IPS-NIHi7 (cell line): Measurements from ENCODE around the gene PAK4.
A peak's percentile ranks its signal among the peaks of the same experiment; 100 is the strongest.
"Not testable (repeated sequence)": the region's sequence is repeated elsewhere in the genome, so short reads cannot be mapped to it uniquely, and the experiment has no call there.

ENCODE experiments used
- DNase-seq: peaks from one replicate; pipeline ENCODE4 v3.0.0; 2012; ENCODE audit warnings: mixed read lengths; ENCODE audit errors: extremely low spot score

PAK4 gene

GRCh38 chr19:39130337-39131254 lies 5.0 kb downstream of the PAK4 start:
- no peak for DNase-seq

- no peak for DNase-seq
These were observed 5.7 kb downstream of the PAK4 start for GRCh38 chr19:39131255-39131755.

DNA sequence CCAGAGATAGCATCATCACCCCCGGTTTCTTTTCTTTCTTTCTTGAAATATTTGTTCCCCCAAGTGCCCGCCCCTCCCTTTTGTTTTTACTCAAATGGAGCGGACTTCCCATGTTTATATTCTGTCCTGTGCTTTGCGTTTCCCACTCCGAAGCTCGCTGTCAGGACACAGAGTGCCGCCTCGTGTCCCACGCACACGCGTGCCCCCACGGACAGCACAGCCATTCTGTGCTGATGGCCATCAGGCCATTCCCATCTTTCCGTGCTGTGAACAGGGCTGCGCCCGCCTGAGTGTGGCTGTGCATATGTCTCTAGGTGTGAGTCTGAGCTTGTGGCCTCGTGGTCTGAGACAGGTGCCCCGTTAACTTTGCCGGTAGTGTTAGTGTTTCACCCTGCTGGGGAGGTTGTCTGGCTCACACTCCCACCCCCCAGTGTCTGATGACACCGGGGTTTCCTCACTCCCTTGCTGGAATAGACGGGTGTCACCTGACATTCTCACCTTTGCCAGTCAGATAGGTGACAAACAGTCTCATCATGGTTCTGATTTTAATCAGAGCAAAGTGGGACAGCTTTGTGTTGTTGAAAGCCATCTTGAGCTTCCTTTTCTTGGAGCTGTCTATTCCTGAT lies 6.9 kb downstream of the PAK4 start:
- DNase-seq: no peak

GRCh38 chr19:39133431-39134270 lies 8.1 kb downstream of the PAK4 start:
- DNase-seq: no peak

DNA sequence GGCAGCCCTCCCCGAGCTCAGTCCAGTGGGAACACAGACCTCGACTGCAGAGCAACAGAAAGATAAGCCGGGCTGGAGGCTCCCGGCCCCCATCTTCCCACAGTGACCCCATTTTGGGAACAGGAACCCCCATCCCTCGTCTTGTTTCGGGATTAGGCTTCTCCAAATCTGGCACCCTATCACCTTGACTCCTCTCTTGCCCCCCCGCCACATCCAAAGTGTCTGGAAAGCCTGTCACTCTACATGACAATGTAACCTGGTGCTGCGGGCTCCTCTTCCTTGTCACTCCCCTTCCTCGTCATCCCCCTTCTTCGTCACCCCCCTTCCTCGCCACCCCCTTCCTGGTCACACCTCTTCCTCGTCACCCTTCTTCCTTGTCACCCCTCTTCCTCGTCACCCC lies 10.1 kb downstream of the PAK4 start:
- no peak for DNase-seq

DNA sequence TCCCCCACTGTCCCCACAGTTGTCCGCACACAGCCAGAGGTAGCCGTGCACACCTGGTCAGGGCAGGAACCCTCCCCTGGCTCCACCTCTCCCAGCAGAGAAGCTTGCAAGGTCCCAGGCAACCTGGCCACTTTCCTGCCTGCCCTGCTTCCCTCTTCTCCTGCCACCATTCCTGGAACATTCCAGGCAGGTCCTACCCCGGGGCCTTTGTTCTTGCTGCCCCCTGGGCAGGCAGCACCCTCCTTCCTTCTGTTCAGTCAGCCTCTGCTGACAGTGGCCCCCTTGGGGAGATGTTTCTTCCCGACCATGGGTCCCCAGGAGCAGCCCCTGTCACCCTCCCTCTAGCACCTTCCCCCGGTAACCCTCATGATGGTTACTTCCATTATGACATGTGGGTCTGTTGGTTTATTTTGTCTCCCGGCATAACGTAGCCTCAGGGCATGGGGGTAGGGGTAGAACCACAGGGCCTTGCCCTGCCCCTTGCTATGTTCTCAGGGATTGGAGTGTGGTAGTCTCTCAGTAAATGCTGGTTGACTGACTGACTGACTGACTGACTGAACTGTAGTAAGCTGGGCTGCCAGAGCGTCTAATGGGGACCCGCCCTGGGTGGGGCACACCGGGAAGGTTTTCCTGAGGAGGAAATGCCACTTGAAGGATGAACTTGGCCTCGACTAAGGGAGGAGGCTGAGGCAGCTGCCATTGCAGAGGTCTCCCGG lies 10.8 kb downstream of the PAK4 start:
- no peak for DNase-seq

DNA sequence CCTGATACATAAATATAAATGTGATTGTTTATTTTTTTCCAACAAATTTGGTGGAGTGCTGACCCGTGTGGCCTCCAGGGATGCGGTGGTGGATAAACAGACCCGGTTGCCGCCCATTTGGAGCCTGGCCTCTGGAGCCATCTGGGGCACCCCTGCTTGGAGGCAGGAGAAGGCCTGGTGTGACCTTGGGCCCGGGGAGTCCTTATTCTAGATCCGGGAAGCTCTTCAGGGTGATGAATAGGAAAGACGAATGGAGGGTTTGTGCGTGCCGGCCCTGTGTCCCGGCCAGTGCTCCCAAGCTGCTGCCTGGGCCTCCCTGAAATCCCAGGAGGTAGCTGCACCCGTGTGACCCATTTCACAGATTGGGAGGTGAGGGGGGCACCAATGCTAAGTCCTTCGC lies 11.5 kb downstream of the PAK4 start:
- no peak for DNase-seq

DNA sequence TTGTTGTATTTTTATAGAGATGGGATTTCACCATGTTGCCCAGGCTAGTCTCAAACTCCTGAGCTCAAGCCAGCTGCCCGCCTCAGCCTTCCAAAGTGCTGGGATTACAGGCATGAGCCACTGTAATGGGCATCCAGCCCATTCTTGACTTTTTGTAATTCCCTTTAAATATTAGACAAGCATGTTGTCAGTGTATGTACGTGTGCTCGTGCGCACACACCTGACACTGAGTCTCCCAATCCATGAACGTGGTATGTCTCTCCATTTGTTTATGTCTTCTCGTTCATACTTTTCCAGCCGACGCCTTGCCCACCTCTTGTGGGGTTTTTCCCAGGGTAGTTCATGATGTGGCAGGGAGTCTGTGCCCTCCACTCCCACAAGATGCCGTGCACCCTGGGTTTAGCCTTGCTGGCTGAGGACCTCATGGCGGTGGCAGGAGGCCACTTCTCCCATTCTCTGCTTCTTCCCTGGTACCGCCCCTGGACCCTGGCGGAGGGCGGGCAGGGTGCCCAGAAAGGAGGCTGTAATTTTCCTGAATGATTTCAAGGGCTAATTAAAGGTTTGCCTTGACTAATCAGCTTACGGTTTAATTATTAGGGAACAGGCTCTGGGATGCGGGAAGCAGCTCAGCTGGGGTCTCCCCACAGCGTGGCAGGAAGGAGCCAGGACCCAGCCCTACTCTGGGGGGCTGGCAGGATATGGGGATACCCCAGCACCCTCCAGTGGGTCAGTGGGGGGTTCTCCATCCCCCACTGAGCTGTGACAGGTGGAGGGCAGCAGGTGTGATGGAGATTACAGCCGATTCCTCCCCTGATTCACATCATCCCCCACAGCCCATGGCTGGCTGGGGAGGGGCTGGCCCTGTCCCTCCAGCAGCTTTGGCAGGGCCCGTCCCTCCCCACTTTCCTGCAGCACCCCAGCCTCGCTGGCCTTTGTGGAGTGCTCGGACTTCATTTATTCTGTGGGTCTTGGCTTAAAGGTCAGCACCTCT lies 12.9 kb downstream of the PAK4 start:
- DNase-seq: no peak

DNA sequence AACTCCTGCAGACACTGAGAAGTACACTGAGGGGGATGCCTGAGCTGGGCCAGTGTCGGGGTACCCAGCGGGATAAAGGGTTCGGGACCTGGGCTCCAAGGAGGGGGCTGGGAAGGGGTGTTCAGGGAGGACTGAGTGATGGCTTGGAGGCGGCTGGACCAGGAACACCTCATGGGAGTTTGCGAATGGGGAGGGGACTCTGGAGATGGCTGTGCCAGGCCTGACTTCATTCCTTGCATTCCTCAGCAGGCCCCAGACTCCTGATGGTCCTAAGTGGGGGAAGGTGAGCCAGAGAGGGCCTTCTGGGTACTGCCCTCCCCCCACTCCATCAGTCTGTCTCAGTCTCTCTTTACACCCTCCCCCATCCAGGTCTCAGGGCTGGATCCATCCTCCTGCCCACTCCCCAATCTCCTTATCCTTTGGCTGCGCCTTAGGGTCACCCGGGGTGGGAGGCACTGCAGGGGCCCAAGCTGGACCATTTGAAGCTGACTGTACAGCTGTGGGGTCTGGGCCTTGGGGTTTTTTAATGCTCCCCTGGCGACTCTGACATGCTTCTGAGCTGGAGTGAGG lies 13.8 kb downstream of the PAK4 start:
- DNase-seq: peak; percentile 74

GRCh38 chr19:39139971-39140453 lies 14.4 kb downstream of the PAK4 start:
- no peak for DNase-seq

DNA sequence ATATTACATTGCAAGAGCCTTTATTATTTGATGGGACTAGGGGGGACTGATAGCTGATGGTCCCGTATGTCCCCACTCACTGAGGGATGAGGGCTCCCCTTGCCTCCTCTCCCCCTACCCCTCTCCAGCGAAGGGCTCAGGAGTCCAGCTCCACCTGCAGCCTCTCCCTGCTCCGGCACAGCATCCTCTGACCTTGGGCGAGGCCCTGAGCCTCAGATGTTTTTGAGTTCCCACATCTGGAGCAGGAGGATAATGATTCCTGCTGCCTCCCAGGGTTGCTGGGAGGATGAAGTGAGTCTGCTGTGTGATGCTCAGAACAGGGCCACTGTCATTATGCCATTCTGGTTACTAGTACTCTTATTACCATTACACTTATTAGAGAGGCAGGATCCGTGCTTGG lies 15.0 kb downstream of the PAK4 start:
- DNase-seq: no peak

DNA sequence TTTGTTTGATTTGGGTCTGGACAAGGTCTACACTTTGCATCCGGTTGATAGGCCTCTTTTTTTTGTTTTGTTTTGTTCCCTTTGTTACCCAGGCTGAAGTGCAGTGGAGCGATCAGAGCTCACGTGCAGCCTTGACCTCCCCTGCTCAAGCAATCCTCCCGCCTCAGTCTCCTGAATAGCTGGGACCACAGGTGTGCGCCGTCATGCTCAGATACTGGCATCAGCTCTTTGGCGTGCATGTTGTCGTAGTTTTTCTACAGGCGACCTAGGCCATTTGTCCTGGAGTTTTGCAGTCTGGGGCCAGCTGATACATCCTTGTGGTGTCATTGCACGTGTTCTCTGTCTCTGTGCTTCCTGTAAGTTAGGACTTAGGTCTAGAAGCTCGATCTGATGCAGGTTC lies 16.3 kb downstream of the PAK4 start:
- no peak for DNase-seq

DNA sequence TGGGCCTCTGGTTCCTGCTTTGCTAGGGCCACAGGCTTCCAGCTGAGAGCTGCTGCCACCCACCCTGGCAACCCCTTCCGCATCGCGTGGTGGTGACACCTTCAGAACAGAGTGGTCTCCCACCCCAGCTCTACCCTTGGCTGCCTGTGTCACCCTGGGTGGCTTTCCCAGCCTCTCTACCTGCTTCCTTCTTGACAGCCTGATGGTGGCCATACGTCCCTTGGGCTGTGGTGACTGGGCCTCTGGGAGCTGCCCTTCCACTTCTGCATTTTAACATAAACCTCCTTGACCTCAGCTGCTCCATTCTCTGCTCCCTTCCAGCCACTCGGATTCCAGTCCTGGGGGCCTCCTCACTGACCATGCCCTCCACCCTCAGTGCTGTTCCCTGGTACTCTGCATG lies 17.0 kb downstream of the PAK4 start:
- DNase-seq: no peak

DNA sequence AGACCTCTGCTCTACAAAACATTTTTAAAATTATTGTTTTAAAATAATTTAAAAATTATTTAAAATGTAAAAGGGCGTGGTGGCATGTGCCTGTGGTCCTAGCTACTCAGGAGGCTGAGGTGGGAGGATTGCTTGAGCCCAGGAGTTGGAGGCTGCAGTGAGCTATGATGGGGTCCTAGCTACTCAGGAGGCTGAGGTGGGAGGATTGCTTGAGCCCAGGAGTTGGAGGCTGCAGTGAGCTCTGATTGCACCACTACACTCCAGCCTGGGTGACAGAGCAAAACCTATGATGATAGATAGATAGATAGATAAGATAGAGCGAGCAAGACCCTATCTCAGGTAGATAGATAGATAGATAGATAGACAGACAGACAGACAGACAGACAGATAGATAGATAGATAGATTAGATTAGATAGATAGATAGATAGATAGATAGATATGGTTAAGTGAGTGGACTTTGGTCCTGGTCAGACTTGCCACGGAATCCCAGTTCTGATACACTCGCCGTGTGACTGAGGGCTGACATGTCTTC lies 18.2 kb downstream of the PAK4 start:
- DNase-seq: not testable (repeated sequence)

GRCh38 chr19:39144290-39145071 lies 18.9 kb downstream of the PAK4 start:
- no peak for DNase-seq

GRCh38 chr19:39145180-39145953 lies 19.8 kb downstream of the PAK4 start:
- no peak for DNase-seq

DNA sequence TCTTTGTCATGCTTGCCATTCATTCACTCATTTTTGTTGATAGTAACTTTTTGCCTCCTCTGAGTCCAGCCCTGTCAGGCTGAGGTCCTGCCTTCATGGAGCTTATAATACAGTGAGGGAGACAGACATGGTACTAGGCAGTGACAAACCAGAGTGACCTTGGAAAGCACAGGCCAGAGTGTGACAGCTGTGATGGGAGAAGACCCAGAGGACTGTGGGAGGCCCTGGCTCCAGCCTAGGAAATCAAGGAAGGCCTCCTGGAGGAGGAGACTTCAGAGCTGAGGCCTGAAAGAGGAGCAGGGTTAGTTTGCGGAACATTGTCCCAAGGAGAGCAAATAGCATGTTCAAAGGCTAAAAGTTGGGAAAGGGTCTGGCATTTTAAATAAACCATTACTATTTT lies 20.5 kb downstream of the PAK4 start:
- no peak for DNase-seq
